ENCODE results near the gene LCNL1. TPM values are rescaled to one million over a fixed set of nuclear protein-coding genes. Genes with fewer than 3 reads are reported as not detected.

Gene LCNL1
- total RNA-seq, 1 experiment from 2014 or later: 0.82 TPM

GRCh38 chr9:136935651-136936050 is 47.1 kb upstream of the LCNL1 start:
- H3K27ac ChIP-seq (ENCODE audit: low read length): no peak overlapping the region
- no peaks in the 10 kb centered on the region for H3K27me3 ChIP-seq (ENCODE audit: control insufficient read depth, insufficient read depth, low read length)
- no peaks in the 10 kb centered on the region for H3K9me3 ChIP-seq (ENCODE audit: control insufficient read depth, insufficient read depth, low read depth, low read length)
- in situ Hi-C loops (cut with HindIII; ENCODE audit: low pct_unique_long_range_greater_than_20kb, low sequenced_read_pairs): no loop called here
- ChIA-PET CTCF (no interaction called here), POLR2A (no interaction called here)
- no peak for TF ChIP-seq REST (IDR thresholded peaks at IDR 0.05; ENCODE audit: insufficient read depth in 1 of 2, low read depth in 2 of 2, low read length in 1 of 2)
- TF ChIP-seq SIN3A (IDR thresholded peaks at IDR 0.05; ENCODE audit: borderline replicate concordance, insufficient read depth, low read depth, low read length): no peak
- TF ChIP-seq CTCF (IDR thresholded peaks at IDR 0.05): no peak
- no peak for TF ChIP-seq POLR2AphosphoS5 (IDR thresholded peaks at IDR 0.05; ENCODE audit: low read depth, low read length)
- BruUV-seq (replicated peaks): no TSS peak
- DNase-seq (ENCODE audit: low read depth, low spot score) (no peak), ATAC-seq (no peak)
- no peaks in the 10 kb centered on the region for H3K4me1 ChIP-seq (ENCODE audit: control insufficient read depth, insufficient read depth, low read length)
- intact Hi-C loops (cut with micrococcal nuclease; ENCODE audit: unreplicated experiment): no loop called here
- no peaks in the 10 kb centered on the region; the same call in 1 of the 2 replicates for H3K36me3 ChIP-seq (ENCODE audit: control insufficient read depth, insufficient read depth, low read length)
- no peak overlapping the region for H3K4me3 ChIP-seq (ENCODE audit: low read depth in 2 of 2, low read length in 2 of 2)

- Histone ChIP-seq H3K36me3 (ENCODE audit: control insufficient read depth, insufficient read depth, low read length) (no peaks in the 10 kb centered on the region; the same call in 1 of the 2 replicates), H3K9me3 (ENCODE audit: control insufficient read depth, insufficient read depth, low read depth, low read length) (no peaks in the 10 kb centered on the region), H3K27ac (ENCODE audit: low read length) (no peak overlapping the region), H3K27me3 (ENCODE audit: control insufficient read depth, insufficient read depth, low read length) (no peaks in the 10 kb centered on the region), H3K4me3 (ENCODE audit: low read depth in 2 of 2, low read length in 2 of 2) (no peak overlapping the region), H3K4me1 (ENCODE audit: control insufficient read depth, insufficient read depth, low read length) (no peaks in the 10 kb centered on the region)
- ATAC-seq (no peak), DNase-seq (ENCODE audit: low read depth, low spot score) (no peak)
- no TSS peak for BruUV-seq (replicated peaks)
- ChIA-PET CTCF (no interaction called here), POLR2A (no interaction called here)
- TF ChIP-seq SIN3A (IDR thresholded peaks at IDR 0.05; ENCODE audit: borderline replicate concordance, insufficient read depth, low read depth, low read length) (no peak), REST (IDR thresholded peaks at IDR 0.05; ENCODE audit: insufficient read depth in 1 of 2, low read depth in 2 of 2, low read length in 1 of 2) (no peak), TCF7L2 (IDR thresholded peaks at IDR 0.05; ENCODE audit: low read depth, low read length) (no peak), CTCF (IDR thresholded peaks at IDR 0.05) (no peak), POLR2AphosphoS5 (IDR thresholded peaks at IDR 0.05; ENCODE audit: low read depth, low read length) (no peak)
- in situ Hi-C loops (cut with HindIII; ENCODE audit: low pct_unique_long_range_greater_than_20kb, low sequenced_read_pairs): no loop called here
- intact Hi-C loops (cut with micrococcal nuclease; ENCODE audit: unreplicated experiment): no loop called here
Measured at GRCh38 chr9:136936645-136937170, 46.1 kb upstream of the LCNL1 start.

Data from Panc1 (cell line).